HPDE6-E6E7 (cell line): ENCODE results near the gene PAFAH1B1.

Experiments
- DNase-seq: peaks from one replicate; pipeline ENCODE4 v3.0.0; 2011; ENCODE audit warnings: missing footprints; ENCODE audit errors: extremely low spot score

The PAFAH1B1 gene

DNA sequence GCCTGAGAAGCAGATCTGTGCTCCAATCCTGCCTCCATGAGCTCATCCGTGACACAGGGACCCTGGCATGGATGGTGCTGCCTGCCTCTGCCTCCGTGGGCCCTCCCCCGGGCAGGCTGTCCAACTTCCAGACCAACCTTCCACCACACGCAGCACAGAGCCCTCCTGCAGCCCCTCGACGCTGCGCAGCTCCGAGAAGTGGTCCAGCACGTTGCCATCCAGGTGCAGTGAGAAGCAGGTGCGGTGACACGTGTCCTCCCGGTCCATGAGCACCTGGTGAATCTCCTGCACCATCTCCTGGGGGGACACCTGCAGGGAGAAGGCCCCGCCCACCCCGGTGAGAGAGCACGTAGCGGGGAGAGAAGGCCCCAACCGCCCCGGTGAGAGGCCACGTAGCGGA is 109.7 kb downstream of the PAFAH1B1 start:
- DNase-seq = no peak

DNA sequence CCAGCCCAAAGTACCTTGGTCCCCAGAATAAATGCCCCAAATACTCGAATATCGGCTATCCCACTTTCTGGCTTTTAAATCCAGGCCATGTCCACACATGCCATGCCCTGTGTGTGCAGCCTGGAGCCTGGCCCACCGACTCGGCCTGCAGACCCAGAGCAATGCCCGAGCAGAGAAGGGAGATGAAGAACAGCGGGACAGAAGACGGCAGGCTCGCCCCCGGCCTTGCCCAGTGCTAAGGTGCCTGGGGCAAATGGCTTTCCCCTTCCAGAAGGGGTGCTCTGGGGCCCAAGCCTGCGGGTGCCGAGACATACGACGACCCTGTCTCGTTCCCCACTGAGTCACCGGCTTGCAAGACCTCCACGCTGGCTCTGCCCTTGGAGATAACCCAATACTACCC is 110.2 kb downstream of the PAFAH1B1 start:
- DNase-seq = no peak

DNA sequence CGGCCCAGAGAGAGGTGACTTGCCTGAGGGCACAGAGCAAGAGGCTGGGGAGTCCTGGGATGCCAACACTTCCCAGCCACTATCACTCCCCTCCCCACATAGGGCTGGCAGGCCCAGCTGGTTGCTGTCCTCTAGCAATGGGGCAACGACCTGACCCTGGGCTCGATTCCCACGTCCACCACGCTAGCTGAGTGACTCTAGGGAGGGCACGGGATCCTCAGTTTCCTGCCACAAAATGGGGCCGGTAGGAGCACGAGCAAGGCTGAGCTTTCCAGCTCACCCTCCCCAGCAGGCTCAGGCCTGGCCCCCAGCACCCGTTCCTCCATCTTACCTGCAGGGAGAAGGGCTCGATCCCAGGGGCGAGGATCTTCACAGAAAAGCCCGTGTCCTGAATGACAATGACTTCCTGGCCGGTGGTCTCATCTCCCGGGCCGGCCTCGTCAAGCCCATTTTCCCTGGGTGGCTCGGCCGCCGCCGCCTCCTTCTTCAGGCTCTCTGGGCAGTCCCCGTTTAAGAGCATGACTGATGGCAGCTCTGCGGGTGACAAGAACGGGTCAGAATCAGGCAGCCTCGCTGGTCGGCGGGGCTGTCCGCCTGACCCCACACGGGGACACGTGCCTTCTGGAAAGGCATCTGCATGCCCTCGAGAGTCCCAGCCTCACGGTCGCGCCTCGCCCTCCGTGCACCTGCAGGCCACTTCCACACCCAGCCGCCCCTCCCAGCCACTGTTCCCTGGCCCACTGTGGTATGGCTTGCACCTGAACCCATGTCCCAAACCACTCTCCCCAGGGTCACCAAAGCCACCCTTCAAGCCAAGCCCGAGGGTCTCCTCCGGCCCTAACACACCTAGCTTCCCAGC is 110.8 kb downstream of the PAFAH1B1 start:
- DNase-seq = no peak

DNA sequence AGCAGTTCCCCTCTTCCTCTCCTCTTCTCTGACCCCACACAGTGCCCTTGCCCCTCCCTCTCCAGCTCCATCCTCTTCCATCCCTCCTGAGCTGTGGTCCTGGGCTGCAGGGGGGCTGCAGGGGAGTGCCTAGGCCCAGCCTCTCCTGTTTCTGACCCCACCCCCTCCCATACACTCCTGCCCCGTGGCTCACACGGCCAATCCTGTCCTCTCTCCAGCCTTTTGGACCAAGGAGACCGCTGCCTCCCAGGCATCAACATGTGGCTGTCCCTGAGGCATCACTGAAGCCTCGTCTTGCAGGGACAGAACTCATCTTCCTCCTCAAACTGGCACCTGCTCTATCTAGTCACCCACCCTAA is 111.4 kb downstream of the PAFAH1B1 start:
- no peak for DNase-seq

DNA sequence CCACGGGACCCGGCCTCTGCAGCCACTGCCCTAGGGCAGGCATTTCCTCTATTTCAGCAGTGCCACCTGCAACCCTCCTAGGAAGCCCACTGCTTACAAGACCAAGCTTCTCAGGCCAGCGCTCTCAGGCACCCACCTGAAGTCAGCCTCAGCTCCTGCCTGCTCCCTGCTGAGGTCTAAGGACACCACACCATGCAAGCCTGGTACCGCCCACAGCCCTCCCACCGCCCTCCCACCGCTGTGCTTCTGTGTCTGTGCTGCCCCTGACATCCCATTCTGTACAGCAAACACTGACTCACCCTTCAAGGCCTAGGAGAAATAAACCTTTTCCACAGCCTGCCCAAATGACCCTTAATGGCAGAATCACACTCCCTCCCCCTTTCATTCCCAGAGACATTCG is 111.8 kb downstream of the PAFAH1B1 start:
- no peak for DNase-seq

DNA sequence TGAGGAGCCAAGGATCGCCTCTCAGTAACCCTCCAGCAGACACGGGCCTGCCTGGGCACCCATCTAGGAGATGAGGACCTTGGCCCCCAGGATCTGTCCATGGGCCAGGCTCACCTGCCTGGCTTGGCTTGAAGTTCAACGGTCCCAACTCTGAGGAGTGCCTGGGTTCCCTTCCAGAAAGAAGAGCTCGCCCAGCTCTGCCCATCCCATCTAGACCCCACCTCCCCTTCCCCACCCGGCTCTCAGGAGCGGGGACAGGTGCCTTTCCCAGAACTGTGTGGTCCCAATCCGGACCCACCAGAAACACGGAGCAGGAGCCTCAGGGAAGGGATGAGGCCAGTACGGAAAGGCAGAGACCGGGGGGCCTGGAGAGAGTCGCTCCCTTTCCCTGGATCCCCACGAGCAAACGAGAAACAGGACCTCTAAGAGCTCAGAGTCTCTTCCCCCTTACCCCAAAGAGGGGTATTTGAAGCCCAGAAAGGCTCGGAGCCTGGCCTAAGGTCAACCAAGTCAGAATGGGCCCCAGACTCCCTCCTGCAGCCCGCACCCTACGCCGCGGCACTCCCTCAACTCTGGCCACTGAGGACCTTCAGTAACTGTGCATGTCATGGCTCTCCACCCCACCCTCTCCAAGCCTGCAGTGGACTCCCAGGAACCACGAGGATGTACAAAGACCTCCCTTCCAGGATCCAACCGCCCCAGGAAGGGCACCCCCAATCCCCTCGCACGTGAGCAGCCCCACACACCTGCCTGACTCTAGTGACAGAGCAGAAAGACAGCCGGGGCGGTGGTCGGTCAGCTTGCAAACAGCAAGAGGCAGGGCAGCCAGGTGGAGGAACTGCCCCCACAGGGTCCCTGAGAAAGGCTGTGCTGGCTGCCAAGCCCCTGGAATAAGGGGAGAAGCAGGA is 112.7 kb downstream of the PAFAH1B1 start:
- no peak for DNase-seq

DNA sequence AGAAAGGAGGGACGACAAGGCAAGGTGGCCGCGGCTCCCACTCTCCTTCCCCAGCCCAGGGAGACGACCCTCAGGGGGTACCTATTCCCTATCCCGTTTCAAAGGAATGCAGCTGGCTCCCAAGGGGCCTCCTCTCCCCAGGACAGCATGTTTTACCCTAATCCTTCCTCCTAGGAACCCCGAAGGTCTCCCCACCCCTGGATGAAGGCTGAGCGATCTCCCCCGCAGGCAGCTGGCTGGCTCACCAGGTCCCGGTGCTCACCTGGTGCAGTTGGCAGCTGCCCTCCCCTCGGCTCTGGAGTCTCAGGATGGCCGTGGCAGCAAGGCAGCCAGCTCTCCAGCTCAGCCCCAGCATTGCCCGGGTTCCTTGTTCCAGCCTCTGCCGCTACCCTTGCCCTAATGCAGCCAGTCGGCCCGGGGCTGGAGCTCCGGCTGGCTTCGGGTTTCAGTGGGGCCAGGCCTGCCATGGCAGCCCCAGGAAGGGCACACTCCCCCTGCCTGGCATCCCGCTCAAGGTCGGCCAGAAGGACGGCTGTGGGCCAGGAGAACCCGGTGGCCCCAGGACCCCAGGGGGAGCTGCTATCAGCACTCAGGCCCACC is 113.6 kb downstream of the PAFAH1B1 start:
- DNase-seq = no peak

DNA sequence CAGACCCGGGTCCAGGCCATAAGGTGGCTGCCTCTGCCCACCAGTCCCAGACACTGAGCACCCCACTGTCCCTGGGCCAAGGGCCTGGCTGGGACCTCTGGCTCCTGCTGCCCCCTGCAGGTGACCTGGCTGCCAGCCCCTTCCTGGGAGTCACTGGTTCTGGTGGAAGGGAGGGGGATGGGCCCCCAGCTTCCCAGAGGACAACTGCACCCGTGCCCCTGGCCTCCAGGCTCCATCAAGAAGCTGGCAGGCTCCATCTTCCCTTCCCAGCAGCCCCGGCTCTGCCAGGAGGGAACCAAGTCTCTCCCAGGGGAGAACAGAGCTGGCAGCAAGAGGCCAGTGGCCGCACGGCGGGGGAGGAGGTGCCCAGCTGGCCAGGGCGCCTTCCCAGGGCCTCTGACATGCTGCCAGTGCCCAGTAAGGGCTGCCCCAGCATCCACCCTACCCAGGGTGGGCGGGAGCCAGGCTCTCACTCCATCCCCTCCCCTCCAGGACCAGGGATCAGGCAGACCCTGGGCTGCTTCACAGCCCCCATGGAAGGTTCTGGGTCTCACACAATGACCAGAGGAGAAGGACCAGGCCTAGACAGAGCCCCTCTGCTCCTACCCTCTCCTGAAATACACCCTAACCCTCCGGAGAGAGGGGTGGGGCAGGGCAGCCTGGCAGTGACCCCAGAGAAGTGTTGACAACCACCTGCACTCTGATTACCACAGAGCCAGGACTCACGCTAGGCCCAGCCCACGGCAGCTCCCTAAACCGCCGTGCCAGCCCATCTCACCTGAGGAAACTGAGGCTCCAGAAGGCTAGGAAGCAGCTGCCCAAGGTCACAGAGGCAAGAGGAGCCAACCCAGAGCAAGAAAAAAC is 114.5 kb downstream of the PAFAH1B1 start:
- no peak for DNase-seq

DNA sequence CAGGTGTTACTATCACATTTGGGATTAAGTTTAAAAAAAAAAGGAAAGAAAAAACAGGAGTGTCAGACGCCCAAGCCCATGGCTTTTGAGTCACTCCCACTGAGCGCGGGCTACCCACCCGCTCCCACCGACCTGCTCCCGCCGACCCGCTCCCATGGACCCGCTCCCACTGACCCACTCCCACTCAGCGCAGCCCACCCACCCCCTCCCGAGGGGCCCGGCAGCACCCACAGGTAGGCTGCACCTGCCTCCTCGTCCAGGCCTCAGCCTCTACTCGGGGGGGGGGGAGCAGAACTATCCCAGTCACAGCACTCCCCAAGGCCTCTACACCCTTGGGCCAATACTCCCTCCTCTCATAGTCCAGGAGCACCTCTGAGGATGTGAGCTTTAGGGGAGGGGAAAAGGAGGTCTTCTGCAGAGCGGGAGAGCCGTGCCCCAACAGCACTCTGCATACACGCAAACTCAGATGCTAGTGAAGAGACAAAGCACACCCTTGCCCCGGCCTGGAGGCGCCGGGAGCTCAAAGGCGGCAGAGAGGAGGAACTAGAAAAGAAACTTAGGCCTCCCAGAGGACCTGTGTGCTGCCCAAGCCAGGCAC is 115.2 kb downstream of the PAFAH1B1 start:
- no peak for DNase-seq

DNA sequence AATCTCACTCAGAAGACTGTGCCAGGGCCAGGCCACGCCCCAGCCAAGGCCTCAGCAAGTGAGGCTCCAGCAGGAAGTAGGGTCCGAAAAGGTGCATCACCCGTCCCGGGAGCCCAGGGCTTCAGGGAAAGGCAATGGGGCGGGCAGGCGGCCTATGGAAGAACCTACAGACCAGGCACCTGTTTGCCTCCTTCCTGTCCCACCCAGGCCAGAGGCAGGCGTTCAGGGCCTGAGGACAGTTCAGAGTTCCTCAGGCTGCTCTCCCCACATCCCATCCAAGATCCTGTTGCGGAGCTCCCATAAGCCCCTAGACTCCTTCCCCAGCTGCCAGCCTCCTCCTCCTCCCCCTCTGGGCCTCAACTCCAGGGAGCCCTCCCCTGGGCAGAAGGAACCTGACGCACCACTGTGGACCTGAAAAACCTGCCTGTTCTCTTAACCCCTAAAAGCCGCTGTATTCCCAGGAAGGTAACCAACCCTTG is 115.8 kb downstream of the PAFAH1B1 start:
- peak; percentile 52 for DNase-seq

DNA sequence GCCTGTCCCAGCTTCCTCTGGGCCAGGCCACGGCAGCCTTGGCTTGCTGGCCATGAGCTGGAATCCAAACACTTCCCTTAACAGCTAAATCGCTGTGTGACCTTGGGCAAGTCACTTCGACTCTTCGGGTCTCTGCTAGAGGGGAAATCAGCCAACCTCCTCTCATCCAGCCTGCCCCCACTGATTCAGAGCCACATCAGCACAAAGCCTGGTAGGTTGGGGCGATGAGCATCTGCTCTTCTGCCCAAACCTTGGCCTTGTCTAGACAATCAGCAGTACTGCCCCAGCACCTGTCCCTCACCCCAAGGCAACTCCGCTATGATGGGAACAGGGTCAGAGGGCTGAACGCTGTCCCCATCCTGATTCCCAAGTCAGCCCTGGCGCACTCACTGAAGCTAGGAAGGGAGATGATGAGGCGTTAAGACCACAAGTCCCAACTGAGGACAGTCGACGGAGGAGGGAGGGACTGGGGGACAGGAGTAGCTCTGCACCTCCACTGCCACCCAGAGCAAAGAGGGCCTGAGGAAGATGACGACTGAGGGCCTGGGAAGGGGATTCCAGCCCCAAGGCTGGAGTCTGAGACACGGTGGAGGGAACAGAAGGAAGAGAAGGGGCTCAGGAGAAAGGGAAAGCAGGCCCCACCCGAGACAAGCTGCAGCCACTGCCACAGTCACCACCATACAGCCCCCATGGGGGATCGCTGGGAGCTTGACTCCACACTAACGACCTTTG is 116.8 kb downstream of the PAFAH1B1 start:
- DNase-seq = no peak

DNA sequence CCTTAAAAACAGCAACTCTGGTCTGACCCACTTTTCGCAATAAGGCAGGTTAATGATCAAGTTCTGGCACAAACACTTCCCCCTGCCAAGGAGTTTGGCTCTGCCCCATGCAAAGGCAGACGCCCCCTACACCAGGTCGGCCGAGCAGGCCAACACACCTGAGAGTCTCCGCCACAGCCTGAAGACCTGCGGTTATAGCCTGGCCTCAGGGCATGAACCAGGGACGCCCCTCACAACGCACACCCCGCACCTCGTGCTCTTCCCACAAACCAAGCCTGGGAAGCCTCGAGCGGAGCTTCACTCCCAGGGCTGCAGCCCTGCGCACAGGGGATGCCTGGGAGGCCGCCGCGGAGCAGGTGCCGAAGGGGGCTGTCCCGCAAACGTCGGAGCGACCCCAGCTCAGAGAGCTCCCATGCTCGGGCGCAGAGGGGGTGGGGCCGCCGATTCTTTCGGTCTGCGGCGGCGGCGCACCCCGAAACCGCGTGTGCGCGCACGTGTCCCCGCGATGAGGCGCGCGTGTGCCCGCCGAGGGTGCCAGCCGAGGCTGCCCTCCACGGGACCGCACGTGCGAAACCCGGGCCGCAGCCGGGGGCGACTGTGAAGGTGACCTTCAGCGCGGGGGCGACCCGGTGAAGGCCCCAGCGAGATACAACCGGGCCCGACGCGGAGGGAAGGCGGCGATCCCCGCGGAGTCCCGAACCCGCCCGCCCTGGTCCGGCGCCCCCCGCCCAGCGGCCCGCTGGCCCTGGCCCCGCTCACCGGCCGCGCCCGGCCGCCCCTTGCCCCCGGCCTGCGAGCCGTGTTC is 117.6 kb downstream of the PAFAH1B1 start:
- DNase-seq = no peak

DNA sequence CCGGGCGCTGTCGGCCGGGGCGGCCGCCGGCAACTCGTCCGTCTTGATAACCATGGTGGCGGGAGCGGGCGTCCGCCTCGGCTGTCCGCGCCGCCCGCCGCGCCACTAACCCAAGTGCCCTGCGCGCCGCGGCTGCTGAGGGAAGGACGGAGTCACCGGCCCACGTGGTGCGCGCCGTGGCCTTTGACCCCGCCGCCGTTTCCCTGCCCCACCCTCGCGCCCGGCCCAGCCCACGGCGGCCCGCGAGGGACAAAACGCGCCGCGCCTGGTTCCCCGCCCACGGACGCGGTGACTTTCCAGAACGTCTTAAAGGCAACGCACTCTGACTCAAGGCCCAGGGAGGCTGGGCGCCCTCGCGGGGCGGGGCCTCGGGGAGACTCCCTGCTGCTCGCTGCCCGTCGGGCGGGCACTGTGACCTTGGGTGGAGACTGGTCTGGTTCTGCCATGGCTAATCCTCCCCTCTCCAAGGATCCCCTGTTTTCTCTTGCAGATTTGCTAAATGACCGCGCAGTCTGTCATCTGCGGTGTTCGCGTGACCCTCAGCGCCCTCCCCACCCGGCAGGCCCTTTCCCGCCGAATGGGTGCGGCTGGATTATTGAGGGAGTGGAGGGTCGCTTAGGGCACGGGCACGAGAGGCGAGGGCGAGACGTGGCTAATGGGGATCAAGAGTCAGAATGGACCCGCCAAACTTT is 118.3 kb downstream of the PAFAH1B1 start, which contains the start of gene CLUH:
TSS of gene CLUH (minus strand) at position 157 of the 692 bp plus-strand sequence. CDS start at position 54, 103 bp downstream.
- peak; percentile 90 for DNase-seq

DNA sequence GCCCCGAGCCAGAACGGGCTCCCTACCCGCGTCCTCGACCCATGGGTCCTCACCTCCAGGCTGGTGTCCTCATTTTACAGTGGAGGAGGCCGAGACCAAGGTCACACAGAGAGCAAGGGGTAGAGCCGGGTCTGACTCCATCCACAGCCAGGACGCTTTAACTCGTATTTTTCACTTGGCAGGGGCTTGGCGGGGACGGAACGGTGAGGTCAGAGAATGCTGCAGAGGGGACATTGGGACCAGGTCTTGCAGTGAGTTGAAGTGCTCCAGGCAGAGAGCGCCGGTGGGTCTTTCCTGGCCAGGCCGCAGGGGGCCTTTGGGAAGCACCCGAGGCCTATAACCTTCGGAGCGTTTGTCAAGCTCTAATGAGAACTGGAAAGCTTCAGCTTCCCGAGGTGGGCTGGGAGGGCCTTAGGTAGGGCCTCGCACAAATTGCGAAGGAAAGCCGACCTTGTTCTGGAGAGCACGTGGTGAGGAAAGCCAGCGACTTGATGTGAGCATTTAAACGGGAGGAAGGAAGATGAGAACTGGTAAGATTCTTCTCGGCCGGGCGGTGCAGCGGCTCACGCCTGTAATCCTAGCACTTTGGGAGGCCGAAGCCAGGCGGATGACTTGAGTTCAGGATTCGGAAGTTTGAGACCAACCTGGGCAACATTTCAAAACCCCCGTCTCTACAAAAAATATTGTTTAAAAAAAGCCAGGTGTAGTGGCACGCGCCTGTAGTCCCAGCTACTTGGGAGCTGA is 119.0 kb downstream of the PAFAH1B1 start:
- no peak for DNase-seq

DNA sequence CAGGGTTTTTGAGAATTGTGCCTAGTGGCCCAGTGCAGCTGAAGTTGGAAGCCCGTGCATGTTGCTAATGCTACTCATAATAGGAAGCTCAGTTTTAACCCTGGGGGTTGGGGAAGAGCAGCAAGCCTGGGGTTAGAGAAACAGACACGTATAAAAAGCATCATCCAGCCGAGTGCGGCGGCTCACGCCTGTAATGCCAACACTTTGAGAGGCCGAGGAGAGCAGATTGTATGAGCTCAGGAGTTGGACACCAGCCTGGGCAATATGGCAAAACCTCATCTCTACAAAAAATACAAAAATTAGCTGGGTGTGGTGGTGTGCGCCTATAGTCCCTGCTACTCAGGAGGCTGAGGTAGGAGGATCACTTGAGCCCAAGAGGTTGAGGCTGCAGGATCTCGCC is 120.4 kb downstream of the PAFAH1B1 start:
- no peak for DNase-seq

DNA sequence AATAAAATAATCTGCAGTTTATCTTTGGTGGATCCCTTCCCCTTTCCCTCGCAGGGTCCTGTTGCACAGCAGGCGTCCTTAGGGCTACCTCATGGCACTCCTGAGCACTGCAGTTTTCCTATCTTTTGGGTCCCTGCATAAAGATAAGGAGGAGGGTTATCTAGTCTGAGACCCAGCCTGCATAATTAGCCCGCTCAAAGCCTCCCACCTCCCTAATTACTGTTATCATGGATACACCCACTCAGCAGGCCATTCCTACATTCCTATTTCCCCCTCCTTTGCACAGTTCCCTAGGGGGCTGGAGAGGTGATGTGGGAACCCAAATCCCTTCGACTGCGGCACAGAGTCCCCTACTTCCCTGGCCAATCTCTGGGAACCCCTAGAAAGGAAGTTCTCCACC is 123.2 kb downstream of the PAFAH1B1 start:
- no peak for DNase-seq

DNA sequence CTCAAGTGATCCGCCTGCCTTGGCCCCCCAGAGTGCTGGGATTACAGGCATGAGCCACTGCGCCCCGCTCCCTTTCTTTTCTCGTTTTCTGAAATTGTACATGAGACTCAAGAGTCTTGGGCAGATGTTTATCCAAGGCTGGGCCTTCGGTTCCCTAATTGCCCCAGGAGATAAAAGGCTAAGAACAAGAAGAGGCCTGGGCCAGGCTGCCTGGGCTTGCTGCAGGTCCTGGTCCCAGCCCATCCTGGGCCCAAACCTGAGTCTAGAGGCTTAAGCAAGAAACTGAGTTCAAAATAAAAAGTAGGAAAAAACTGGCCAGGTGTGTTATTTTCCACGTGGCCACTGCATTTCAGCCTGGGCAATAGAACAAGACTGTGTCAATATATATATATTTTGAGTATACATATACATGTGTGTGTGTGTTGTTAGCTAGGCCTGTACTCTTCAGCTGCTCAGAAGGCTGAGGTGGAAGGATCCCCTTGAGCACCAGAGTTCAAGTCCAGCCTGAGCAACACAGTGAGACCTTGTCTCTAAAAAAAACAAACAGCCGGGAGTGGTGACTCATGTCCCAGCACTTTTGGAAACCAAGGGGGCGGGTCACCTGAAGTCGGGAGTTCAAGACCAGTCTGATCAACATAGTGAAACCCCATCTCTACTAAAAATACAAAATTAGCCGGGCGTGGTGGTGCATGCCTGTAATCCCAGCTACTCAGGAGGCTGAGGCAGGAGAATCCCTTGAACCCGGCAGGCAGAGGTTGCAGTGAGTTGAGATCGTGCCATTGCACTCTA is 124.9 kb downstream of the PAFAH1B1 start:
- no peak for DNase-seq
